HG02571 (cell line): ENCODE results near the gene PI4K2A.

Source experiments
- ATAC-seq: cut with Tn5 transposase; IDR thresholded peaks from one replicate; pipeline ENCODE4 v1.9.1; 2021; ENCODE audit warnings: mild to moderate bottlenecking, moderate library complexity; ENCODE audit not compliant: unreplicated experiment

Gene PI4K2A

DNA sequence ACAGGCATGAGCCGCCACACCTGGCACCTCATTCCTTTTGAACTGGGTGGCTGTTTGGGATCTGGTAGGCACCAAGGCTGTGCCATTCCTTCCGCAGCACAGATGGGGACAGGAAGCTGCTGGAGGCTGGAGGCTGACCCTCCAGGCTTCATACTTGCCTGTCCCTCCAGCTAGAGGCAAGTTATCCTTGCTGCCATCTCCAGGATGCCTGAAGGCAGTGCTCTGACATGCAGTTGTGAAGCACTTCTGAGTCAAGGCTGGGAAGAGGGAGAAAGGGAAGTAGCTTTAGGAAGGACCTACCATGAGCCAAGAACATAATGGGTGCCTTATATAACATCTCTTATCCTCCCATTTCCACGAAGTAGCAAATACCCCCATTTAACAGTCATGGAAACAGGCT lies 82.5 kb downstream of the PI4K2A start:
- ATAC-seq = no peak

DNA sequence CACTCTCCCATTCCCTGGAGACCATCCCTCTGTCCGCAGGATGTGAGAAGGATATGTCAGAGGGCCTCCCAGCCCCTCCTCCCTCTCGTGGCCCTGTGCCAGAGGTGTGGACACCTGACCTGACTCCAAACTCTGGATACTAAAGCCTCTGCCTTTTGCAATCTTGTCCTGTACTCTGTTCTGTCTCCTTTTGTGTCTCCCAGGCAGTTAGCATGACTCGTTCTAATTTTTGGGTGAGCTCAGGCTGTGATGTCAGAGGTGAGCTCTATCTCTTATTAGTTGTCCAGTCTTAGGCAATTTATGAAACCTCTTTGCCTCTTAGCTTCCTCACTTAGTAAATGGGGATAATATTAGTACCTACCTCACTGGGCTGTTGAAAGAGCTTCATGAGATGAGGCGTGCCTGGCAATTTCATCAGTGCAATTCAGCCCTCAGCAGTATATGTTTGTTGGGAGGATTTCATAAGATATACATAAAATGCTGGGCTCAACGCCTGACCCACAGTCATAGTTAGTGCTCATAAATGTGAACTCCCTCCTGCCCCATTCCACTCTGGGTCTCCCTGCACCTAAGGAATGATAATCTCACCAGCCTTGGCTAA lies 84.0 kb downstream of the PI4K2A start:
- ATAC-seq = no peak
